Neural cell (in vitro differentiated cells): ENCODE data around the gene PLA2G2F.

Experiments
- CTCF ChIP-seq: fragments of 450-650 bp; IDR thresholded peaks from 2 replicates; pipeline ENCODE4 v1.5.1; 2014; ENCODE audit warnings: antibody characterized with exemption, mild to moderate bottlenecking, moderate library complexity; ENCODE audit not compliant: poor library complexity, severe bottlenecking
- EP300 ChIP-seq: fragments of 450-650 bp; conservative IDR thresholded peaks from 2 replicates; pipeline ENCODE4 v1.6.1; 2014; ENCODE audit warnings: antibody characterized with exemption, mild to moderate bottlenecking, moderate library complexity; ENCODE audit not compliant: poor library complexity, severe bottlenecking
- EZH2 ChIP-seq: fragments of 200-600, 300-800 bp; shearing (Covaris generic), sonication (generic); IDR thresholded peaks from 2 replicates; pipeline ENCODE4 v1.6.1; 2014; ENCODE audit warnings: antibody characterized with exemption, low read length, borderline replicate concordance, mild to moderate bottlenecking; ENCODE audit not compliant: insufficient read depth, poor library complexity, severe bottlenecking
- POLR2AphosphoS5 ChIP-seq: IDR thresholded peaks from 2 replicates; pipeline ENCODE4 v1.6.1; 2012
- RAD21 ChIP-seq: fragments of 450-650 bp; conservative IDR thresholded peaks from 2 replicates; pipeline ENCODE4 v1.6.1; 2014; ENCODE audit warnings: antibody characterized with exemption, mild to moderate bottlenecking, moderate library complexity
- REST ChIP-seq: IDR thresholded peaks from 2 replicates; pipeline ENCODE4 v1.6.1; 2012; ENCODE audit warnings: borderline replicate concordance
- SMC3 ChIP-seq: fragments of 450-650 bp; conservative IDR thresholded peaks from 2 replicates; pipeline ENCODE4 v1.6.1; 2014; ENCODE audit warnings: antibody characterized with exemption, mild to moderate bottlenecking, moderate library complexity; ENCODE audit not compliant: poor library complexity
- TAF1 ChIP-seq: IDR thresholded peaks from 2 replicates; pipeline ENCODE4 v1.6.1; 2012; ENCODE audit warnings: low read depth

- no peak for TF ChIP-seq TAF1
- TF ChIP-seq CTCF = no peak
- no peak for TF ChIP-seq RAD21
- no peak for TF ChIP-seq POLR2AphosphoS5
- TF ChIP-seq EZH2 = no peak
- no peak for TF ChIP-seq SMC3
- TF ChIP-seq REST = no peak
- TF ChIP-seq EP300 = no peak
Observed at GRCh38 chr1:20142001-20142710, 3.0 kb downstream of the PLA2G2F start.
